H1 (cell line): ENCODE measurements around the gene SLC2A13. TPM values are rescaled to one million over a fixed set of nuclear protein-coding genes. Genes with fewer than 3 reads are reported as not detected.

ENCODE experiments used
- CTCF ChIA-PET: fragments of 300-600 bp; sonication (Branson Sonifier 250); formaldehyde crosslinking; loops from one replicate; lab custom pipeline; 2021; ENCODE audit not compliant: partially characterized antibody; lab: Charles Lee
- POLR2A ChIA-PET: fragments of 300-600 bp; sonication (Branson Sonifier 250); formaldehyde crosslinking; loops from one replicate; lab custom pipeline; 2021; ENCODE audit warnings: inconsistent platforms; ENCODE audit not compliant: partially characterized antibody; lab: Charles Lee
- DNase-seq, 2 experiments: peaks; one replicate each; pipeline versions ENCODE4 v3.0.0 to v3.0.0-alpha.2; 2010 to 2022; ENCODE audit warnings: low spot score in 2 of 2, low read depth in 1 of 2, mixed read lengths in 1 of 2
- FAIRE-seq: peaks from 2 replicates; lab custom pipeline; 2011; peaks lifted over from hg19 to GRCh38; lab: Jason Lieb, UNC
- H2AFZ ChIP-seq: 2 replicates; pipeline ENCODE4 v1.8.1; 2012; ENCODE audit warnings: low read length, inconsistent platforms
- H2AK5ac ChIP-seq: 2 replicates; pipeline ENCODE4 v1.6.1; 2013; ENCODE audit warnings: low read depth, low read length
- H2BK120ac ChIP-seq: replicated peaks from 2 replicates; pipeline ENCODE3; 2013; ENCODE audit warnings: low read depth, low read length, inconsistent platforms
- H2BK12ac ChIP-seq: 2 replicates; pipeline ENCODE4 v1.6.1; 2013; ENCODE audit warnings: low read depth, low read length
- H2BK15ac ChIP-seq: 2 replicates; pipeline ENCODE4 v1.6.1; 2013; ENCODE audit warnings: low read length
- H2BK20ac ChIP-seq: 2 replicates; pipeline ENCODE4 v1.6.1; 2013; ENCODE audit warnings: low read length
- H2BK5ac ChIP-seq: 2 replicates; pipeline ENCODE4 v1.6.1; 2013; ENCODE audit warnings: low read depth, low read length
- H3K14ac ChIP-seq: 2 replicates; pipeline ENCODE4 v1.6.1; 2013; ENCODE audit warnings: inconsistent platforms; ENCODE audit not compliant: insufficient read length
- H3K18ac ChIP-seq: 2 replicates; pipeline ENCODE4 v1.6.1; 2013; ENCODE audit warnings: low read length; ENCODE audit errors: extremely low read depth
- H3K23ac ChIP-seq: 2 replicates; pipeline ENCODE4 v1.6.1; 2013; ENCODE audit warnings: inconsistent platforms; ENCODE audit not compliant: insufficient read length
- H3K23me2 ChIP-seq: 2 replicates; pipeline ENCODE4 v1.6.1; 2013; ENCODE audit warnings: low read depth, low read length
- H3K27ac ChIP-seq: 2 replicates; pipeline ENCODE4 v1.6.1; 2011; ENCODE audit warnings: low read depth, low read length, inconsistent platforms
- H3K27me3 ChIP-seq, 4 experiments: replicated peaks in 1 of 4; 1 replicate in 1 of 4; 2 replicates in 3 of 4; pipeline versions ENCODE4 v1.6.1 to v1.8.1; 2011 to 2013; ENCODE audit warnings: low read length in 3 of 4, mild to moderate bottlenecking in 3 of 4, inconsistent platforms in 2 of 4, mixed read lengths in 2 of 4, moderate library complexity in 1 of 4; ENCODE audit not compliant: control insufficient read depth in 3 of 4, insufficient read depth in 3 of 4; ENCODE audit errors: extremely low read depth in 1 of 4
- H3K36me3 ChIP-seq, 4 experiments: 2 replicates each; pipeline versions ENCODE4 v1.6.1 to v1.8.1; 2011 to 2013; ENCODE audit warnings: mild to moderate bottlenecking in 4 of 4, low read length in 3 of 4, moderate library complexity in 2 of 4, control low read depth in 1 of 4, inconsistent platforms in 1 of 4; ENCODE audit not compliant: insufficient read depth in 4 of 4, control insufficient read depth in 2 of 4
- H3K4ac ChIP-seq: replicated peaks from 2 replicates; pipeline ENCODE3; 2013; ENCODE audit warnings: low read length, low read depth, mixed read lengths, inconsistent platforms; ENCODE audit not compliant: insufficient read length
- H3K4me1 ChIP-seq, 4 experiments: replicated peaks in 1 of 4; 1 replicate in 1 of 4; 2 replicates in 3 of 4; pipeline versions ENCODE4 v1.6.1 to v1.8.1; 2011 to 2013; ENCODE audit warnings: low read length in 3 of 4, inconsistent platforms in 2 of 4, mixed read lengths in 1 of 4; ENCODE audit not compliant: insufficient read depth in 4 of 4, control insufficient read depth in 3 of 4
- H3K4me2 ChIP-seq, 2 experiments: 2 replicates each; pipeline versions ENCODE4 v1.6.1 to v1.8.1; 2011 to 2013; ENCODE audit warnings: low read depth in 2 of 2, low read length in 2 of 2, control low read depth in 1 of 2, inconsistent platforms in 1 of 2, mild to moderate bottlenecking in 1 of 2; ENCODE audit not compliant: insufficient read depth in 1 of 2
- H3K4me3 ChIP-seq, 4 experiments: fragments of 200-600, 300-600 bp in 1 of 4; sonication (generic), shearing (Covaris generic), sonication (Bioruptor Twin) in 1 of 4; 2 replicates each; pipeline versions ENCODE4 v1.5.1 to v1.8.1; 2011 to 2016; ENCODE audit warnings: low read length in 4 of 4, low read depth in 3 of 4, control low read depth in 2 of 4, inconsistent platforms in 2 of 4, mild to moderate bottlenecking in 2 of 4, mixed read lengths in 1 of 4, moderate library complexity in 1 of 4; ENCODE audit not compliant: insufficient read depth in 2 of 4; ENCODE audit errors: extremely low read depth in 1 of 4
- H3K56ac ChIP-seq: replicated peaks from 2 replicates; pipeline ENCODE3; 2013; ENCODE audit warnings: low read depth, mild to moderate bottlenecking, mixed read lengths, low read length, inconsistent platforms; ENCODE audit not compliant: insufficient read length
- H3K79me1 ChIP-seq: 2 replicates; pipeline ENCODE4 v1.6.1; 2013; ENCODE audit warnings: low read depth, low read length, control low read depth
- H3K79me2 ChIP-seq, 2 experiments: 2 replicates each; pipeline versions ENCODE4 v1.6.1 to v1.8.1; 2012 to 2013; ENCODE audit warnings: low read length in 2 of 2, mild to moderate bottlenecking in 2 of 2, inconsistent platforms in 1 of 2; ENCODE audit not compliant: insufficient read depth in 2 of 2, control insufficient read depth in 1 of 2
- H3K9ac ChIP-seq, 4 experiments: replicated peaks in 1 of 4; 1 replicate in 1 of 4; 2 replicates in 3 of 4; pipeline versions ENCODE4 v1.6.1 to v1.8.1; 2011 to 2013; ENCODE audit warnings: low read depth in 3 of 4, low read length in 3 of 4, control low read depth in 2 of 4, mild to moderate bottlenecking in 2 of 4, moderate library complexity in 2 of 4, inconsistent platforms in 1 of 4; ENCODE audit errors: extremely low read depth in 1 of 4
- H3K9me3 ChIP-seq, 2 experiments: 2 replicates each; pipeline versions ENCODE4 v1.6.1 to v1.8.1; 2012 to 2013; ENCODE audit warnings: mild to moderate bottlenecking in 2 of 2, moderate library complexity in 2 of 2, control low read depth in 1 of 2, inconsistent platforms in 1 of 2, low read depth in 1 of 2, low read length in 1 of 2, mixed read lengths in 1 of 2; ENCODE audit not compliant: insufficient read depth in 2 of 2
- H4K20me1 ChIP-seq, 2 experiments: replicated peaks in 1 of 2; 2 replicates each; pipeline versions ENCODE3 to v1.8.1; 2011 to 2013; ENCODE audit warnings: inconsistent platforms in 2 of 2, low read length in 2 of 2, mild to moderate bottlenecking in 1 of 2; ENCODE audit not compliant: insufficient read depth in 2 of 2, control insufficient read depth in 1 of 2
- H4K5ac ChIP-seq: 2 replicates; pipeline ENCODE4 v1.6.1; 2013; ENCODE audit warnings: low read length, low read depth, mixed read lengths, inconsistent platforms; ENCODE audit not compliant: insufficient read length
- H4K8ac ChIP-seq: 2 replicates; pipeline ENCODE4 v1.8.0; 2013; ENCODE audit warnings: mild to moderate bottlenecking, moderate library complexity, low read length, inconsistent platforms; ENCODE audit not compliant: insufficient read depth; ENCODE audit errors: extremely low read depth
- H4K91ac ChIP-seq: replicated peaks from 2 replicates; pipeline ENCODE3; 2013; ENCODE audit warnings: low read length, mixed read lengths, inconsistent platforms; ENCODE audit not compliant: insufficient read length
- ASH2L ChIP-seq: fragments of 200-600, 300-600 bp; sonication (generic); IDR thresholded peaks from one replicate; pipeline ENCODE4 v1.7.1; 2017; ENCODE audit warnings: low read length
- BRCA1 ChIP-seq: IDR thresholded peaks from 2 replicates; pipeline ENCODE4 v1.6.1; 2012; ENCODE audit warnings: low read depth, low read length, improper control_type of control experiment
- CTBP2 ChIP-seq: IDR thresholded peaks from 2 replicates; pipeline ENCODE4 v1.7.0; 2011; ENCODE audit warnings: borderline replicate concordance, mild to moderate bottlenecking, moderate library complexity, mixed read lengths, low read length; ENCODE audit not compliant: insufficient read depth, insufficient read length
- FOSL1 ChIP-seq: IDR thresholded peaks from 2 replicates; pipeline ENCODE4 v1.6.1; 2011; ENCODE audit warnings: mild to moderate bottlenecking, low read depth, low read length, moderate library complexity; ENCODE audit not compliant: insufficient read depth
- JUND ChIP-seq: IDR thresholded peaks from 2 replicates; pipeline ENCODE4 v1.6.1; 2011; ENCODE audit warnings: mild to moderate bottlenecking, improper control_type of control experiment, low read length
- PHF8 ChIP-seq: fragments of 200-600 bp; sonication (generic); conservative IDR thresholded peaks from 2 replicates; pipeline ENCODE4 v1.7.1; 2012; ENCODE audit warnings: low read depth, mild to moderate bottlenecking, inconsistent platforms, low read length, moderate library complexity
- WGBS, 2 experiments: shearing (Covaris generic) in 1 of 2; methylation state at CpG; one replicate each; pipeline versions ENCODE4 v1.1.6 to v1.1.7; 2013 to 2015; ENCODE audit warnings: low lambda C conversion rate in 2 of 2, mixed read lengths in 2 of 2, inconsistent platforms in 1 of 2, low coverage in 1 of 2, missing lambda C conversion rate in 1 of 2; ENCODE audit not compliant: insufficient replicate concordance in 2 of 2, insufficient coverage in 1 of 2, insufficient read length in 1 of 2; ENCODE audit errors: extremely low coverage in 1 of 2, missing lambda C conversion rate in 1 of 2; 5-methylcytosine and 5-hydroxymethylcytosine counted together
- polyA plus RNA-seq, 7 experiments: library from polyadenylated mRNA; depleted of rRNA in 3 of 7; stranded (reverse) in 5 of 7; unstranded in 2 of 7; fragments of >200 nt in 5 of 7; fragments of 200-250 nt in 2 of 7; gene quantifications; 1 replicate in 5 of 7; 2 replicates in 1 of 7; 4 replicates in 1 of 7; pipeline versions ENCODE4 v1.2.1 to v1.2.3, GENCODE V29; 2011 to 2013; ENCODE audit warnings: missing spikeins in 2 of 7, mixed read lengths in 2 of 7
- total RNA-seq: library from RNA; stranded (reverse); fragmentation: NEBNext Ultra II Directional; extraction: Animal tissue kit (Norgen Biotek cat#: 25700); gene quantifications from 2 replicates; pipeline ENCODE4 v1.2.1, GENCODE V29; 2021

The SLC2A13 gene
- total and polyA plus RNA-seq, 2 of the 8 experiments (the other 6 are each of a cell fraction or from before 2014, with no cell fraction given): 2.8 to 9.6 TPM

DNA sequence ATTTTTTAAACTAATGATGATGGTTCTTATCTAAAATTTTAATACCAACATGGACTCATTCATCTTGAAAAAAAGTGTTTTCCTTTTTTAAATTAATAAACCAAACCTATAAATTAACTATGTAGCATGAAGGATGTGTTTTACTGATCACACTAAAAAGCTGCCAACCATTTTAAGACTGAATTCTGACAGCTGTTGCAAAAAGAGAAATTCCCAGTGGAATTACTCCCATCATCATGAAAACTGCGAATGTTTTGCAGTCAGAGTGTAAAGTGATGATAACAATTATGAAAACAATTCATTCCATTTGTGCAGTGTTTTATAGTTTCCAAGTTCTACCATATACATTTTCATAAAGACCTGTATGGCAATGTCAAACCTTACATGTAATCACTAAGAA, 232.8 kb downstream of the SLC2A13 start:
- Histone ChIP-seq H3K9ac (no peak overlapping the region), H3K79me1 (no peaks in the 10 kb centered on the region), H2BK15ac (no peak overlapping the region), H2BK5ac (no peak overlapping the region), H3K4ac (no peak overlapping the region), H3K23ac (no peak overlapping the region), H2AK5ac (no peak overlapping the region), H4K20me1 (no peaks in the 10 kb centered on the region), H3K9me3 (peaks cover 4 to 5% of the 10 kb centered on the region in 2 experiments; a peak in 3 of 4 replicates), H4K5ac (no peak overlapping the region), H4K91ac (no peak overlapping the region), H3K27me3 (no peaks in the 10 kb centered on the region), H3K23me2 (no peaks in the 10 kb centered on the region), H2BK120ac (no peak overlapping the region), H2BK20ac (no peak overlapping the region), H3K56ac (no peak overlapping the region), H4K8ac (no peak overlapping the region), H3K4me1 (peaks cover 0 to 3% (median 3%) of the 10 kb centered on the region in 4 experiments; a peak in 2 of 7 replicates), H3K79me2 (no peaks in the 10 kb centered on the region), H2BK12ac (no peak overlapping the region), H2AFZ (no peak overlapping the region), H3K18ac (no peak overlapping the region)
- 87% methylated on average over 1 of the region's 1 CpG; no CpG with 5 or more reads in 1 of the 2 experiments for WGBS, 2 experiments
- DNase-seq: no peak
- FAIRE-seq: no peak
- ChIA-PET POLR2A (no interaction called here), CTCF (interaction anchor here (1.2 kb wide), 1 partner anchor 105 kb away, joined by 3 read pairs; no protein-coding TSS in a partner anchor)
- no peak for TF ChIP-seq JUND
- no peak for TF ChIP-seq BRCA1
- no peak for TF ChIP-seq ASH2L
- no peak for TF ChIP-seq FOSL1
- TF ChIP-seq CTBP2: no peak
- no peak for TF ChIP-seq PHF8
- TF ChIP-seq, all 59 proteins: peak for 0
- H3K14ac ChIP-seq: no peak overlapping the region
- H3K36me3 ChIP-seq: 0 out of 8 replicates have a peak, but pooled peaks cover 0 to under 1% (median 0%) of the 10 kb centered on the region in 4 experiments
- H3K27ac ChIP-seq: no peak overlapping the region
- no peak overlapping the region for H3K4me2 ChIP-seq
- H3K4me3 ChIP-seq: no peak overlapping the region
